GM19240 (cell line): Measurements from ENCODE around the gene SLC2A9.
"Not testable (repeated sequence)": the region's sequence is repeated elsewhere in the genome, so short reads cannot be mapped to it uniquely, and the experiment has no call there.

Source experiments
- DNase-seq: peaks from one replicate; pipeline ENCODE4 v3.0.0; 2011; ENCODE audit warnings: low spot score; ENCODE audit not compliant: insufficient read length

Gene SLC2A9

DNA sequence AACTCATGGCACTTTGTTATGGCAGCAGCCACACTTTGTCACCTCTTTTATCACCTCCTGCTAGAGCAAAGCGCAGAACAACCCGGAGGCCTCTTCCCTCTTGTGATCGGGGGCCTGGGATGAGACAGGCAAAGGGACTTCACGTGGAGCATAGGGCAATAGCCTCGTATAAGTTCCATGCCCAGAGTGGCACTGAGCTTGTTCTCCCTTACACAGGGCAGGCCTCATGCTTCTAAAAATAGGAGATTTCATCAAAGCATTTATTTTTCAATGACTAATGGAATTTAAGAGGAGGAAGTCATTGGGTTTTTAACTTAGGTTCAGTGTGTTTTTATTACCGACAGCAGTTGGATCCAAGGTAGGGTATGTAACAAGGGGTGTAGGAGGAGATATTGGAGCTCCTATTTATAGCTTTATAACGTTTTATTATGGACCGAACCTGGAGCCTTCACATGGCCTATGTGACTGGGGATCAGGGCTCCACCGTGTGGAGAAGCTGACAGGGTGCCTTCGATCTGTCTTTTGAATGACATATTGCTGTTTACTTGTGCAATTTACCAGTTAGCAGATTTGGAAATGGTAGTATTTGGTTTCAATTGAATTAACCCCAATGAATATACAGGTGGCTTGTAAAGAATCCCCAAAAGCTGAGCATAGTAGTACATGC, 93.8 kb downstream of the SLC2A9 start:
- no peak for DNase-seq

- no peak for DNase-seq
Observed at GRCh38 chr4:9926586-9926985, 94.7 kb downstream of the SLC2A9 start.

DNA sequence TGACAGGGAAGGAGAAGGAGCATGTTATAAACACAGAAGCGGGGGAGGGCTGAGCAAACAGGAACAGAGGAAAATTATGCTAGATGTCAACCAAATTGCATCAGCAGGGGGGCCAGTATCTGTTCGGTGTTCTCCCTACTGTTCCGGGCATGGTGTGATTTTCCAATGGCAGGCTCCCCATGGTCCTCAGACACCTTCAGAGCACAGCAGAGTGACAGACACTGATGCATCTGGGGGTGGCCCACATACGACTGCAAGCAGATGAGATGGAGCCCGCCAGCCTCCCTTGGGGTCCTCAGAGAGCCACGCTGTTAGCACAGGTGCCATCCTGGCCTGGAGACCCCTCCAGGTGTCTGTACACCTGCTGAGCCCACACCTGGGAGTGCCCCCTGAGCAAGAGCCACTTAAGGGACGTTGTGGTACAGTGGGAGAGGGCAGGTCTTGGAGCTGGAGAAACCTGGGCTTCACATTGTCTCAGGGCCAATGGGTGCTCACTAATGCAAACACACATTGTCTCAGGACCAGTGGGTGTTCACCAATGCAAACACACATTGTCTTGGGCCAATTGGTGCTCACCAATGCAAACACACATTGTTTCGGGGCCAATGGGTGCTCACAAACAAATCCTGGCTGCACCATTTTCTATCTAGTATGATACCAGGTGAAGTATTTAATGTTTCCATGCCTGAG, 95.4 kb downstream of the SLC2A9 start:
- DNase-seq: no peak

DNA sequence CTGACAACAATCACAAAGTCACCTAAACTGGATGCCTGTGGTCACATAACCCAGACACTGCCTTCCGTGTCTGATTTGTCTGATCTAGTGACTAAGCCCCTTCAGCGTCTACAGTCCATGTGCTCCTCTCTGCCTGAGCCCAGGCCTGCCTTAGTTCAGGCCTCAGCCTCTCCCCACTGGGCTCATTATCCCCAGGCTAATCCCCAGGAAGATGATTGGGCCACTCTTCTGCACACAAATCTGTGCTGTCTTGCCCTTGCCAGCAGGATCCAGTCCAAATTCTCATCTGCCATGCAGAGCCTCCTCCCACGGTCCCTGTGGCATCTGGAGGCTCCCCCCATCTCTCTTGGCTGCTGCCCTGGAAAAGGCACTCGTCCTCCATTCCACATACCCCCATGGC, 96.5 kb downstream of the SLC2A9 start:
- no peak for DNase-seq

- DNase-seq: no peak
Observed at GRCh38 chr4:9923195-9923812, 98.0 kb downstream of the SLC2A9 start.

GRCh38 chr4:9921326-9921725, 100.0 kb downstream of the SLC2A9 start:
- DNase-seq: no peak

DNA sequence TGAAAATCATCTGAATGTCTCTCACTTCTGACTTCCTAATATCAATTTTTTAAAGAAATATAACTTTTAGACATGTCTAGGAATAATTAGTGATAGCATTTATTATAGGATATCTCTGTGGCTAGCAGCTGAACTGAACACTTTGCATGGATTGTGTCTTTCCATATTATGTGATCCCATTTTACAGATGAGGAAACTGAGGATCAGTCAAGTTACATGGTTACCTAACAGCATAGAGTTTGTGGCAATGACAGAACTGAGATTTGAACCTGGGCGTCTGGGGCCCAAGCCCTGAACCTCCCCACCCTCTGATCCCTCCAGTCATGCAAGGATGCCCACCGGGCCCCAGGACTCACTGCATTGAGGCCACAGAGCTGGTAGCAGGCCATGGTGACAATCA, 101.3 kb downstream of the SLC2A9 start:
- no peak for DNase-seq

GRCh38 chr4:9919047-9919446, 102.2 kb downstream of the SLC2A9 start:
- no peak for DNase-seq

GRCh38 chr4:9918484-9918883, 102.8 kb downstream of the SLC2A9 start:
- DNase-seq: no peak

- DNase-seq: no peak
Observed at GRCh38 chr4:9916937-9917336, 104.4 kb downstream of the SLC2A9 start.

GRCh38 chr4:9916346-9916745, 105.0 kb downstream of the SLC2A9 start:
- no peak for DNase-seq

DNA sequence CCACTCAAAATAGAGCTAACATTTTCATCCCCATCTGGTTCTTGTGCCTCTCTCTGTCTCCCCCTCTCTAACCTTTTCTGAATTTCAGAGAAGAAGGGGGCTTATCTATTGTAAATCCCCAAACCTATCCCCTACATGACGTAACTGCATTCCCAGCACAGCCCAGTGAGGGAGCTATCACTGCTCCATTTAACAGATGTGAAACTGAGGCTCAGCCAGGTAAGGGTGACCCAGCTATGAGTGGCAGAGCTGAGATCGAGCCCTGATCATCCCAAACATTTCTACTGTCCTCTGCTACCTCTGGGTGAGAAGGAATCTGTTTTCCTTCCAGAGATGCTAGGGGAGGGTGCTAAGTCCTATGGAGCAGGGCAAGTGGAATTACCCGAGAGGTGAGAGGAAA, 107.5 kb downstream of the SLC2A9 start:
- no peak for DNase-seq

DNA sequence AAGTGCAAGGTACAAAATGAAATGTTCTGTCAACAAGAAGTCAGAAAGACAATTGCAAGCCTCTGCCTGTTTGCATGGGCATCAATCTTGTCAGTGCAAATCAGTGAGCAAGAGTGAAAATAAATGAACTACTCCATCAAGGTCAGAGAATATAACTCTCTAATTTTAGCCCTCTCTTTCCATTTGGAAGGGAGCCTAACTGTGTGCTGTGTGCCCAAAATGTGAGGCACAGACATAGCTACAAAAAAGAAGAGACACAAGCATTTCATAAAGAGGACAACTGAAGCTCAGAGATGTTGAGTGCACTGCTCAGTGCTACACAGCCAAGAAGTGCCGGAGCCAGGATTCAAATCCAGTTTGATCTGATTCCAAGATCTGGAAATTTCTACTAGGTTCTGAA, 114.3 kb downstream of the SLC2A9 start:
- no peak for DNase-seq

DNA sequence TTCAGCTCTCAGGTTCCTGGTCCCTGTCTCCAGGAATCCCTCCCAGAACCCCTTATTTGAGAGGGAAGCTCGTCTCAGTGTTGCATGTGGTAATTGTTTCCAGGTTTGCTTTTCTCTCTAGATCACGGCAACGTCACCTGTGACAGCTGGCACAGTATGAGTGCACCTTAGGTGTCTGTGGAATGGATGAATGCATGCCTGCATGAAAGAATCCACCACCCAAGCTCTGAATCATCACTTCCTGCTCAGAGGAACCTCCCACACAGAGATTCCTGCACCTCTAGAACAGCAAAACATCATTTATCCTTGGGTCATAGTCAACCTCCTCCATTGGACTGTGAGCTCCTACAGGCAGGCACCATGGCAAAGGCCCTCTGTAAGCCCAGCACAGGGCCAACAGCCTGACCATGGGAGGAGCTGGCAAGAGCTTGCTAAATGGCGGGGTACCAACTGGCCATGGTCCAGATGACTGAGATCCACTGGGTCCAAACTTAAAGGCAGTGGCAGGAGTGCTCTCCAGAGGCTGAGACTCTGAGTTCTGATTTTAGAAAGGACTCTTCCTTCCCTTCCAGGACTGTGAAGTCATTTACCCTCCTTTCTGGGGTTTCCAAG, 116.2 kb downstream of the SLC2A9 start:
- DNase-seq: no peak

DNA sequence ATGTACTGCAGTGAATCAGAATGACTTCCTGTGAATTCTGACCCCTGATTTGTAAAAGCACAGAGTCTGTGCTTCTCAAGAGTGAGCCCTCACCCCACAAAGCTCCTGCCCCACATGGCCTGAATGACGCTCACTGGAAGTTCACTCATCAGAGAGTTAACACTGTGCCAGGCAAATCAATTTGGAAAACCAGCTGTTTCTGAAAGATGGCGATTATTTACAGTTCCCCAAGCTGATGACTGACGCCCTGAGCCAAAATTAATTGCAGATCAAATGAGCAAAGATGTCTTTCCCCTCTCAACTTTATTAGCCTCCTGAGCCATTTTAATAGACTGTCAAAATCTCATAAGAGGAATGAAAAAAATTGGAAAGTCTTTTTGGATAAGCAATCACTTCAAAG, 118.0 kb downstream of the SLC2A9 start:
- DNase-seq: no peak

- DNase-seq: no peak
Observed at GRCh38 chr4:9901257-9901656, 120.0 kb downstream of the SLC2A9 start.

GRCh38 chr4:9900633-9901032, 120.7 kb downstream of the SLC2A9 start:
- not testable (repeated sequence) for DNase-seq

- DNase-seq: no peak
Observed at GRCh38 chr4:9899306-9900055, 121.8 kb downstream of the SLC2A9 start.

GRCh38 chr4:9898596-9899305, 122.5 kb downstream of the SLC2A9 start:
- no peak for DNase-seq

DNA sequence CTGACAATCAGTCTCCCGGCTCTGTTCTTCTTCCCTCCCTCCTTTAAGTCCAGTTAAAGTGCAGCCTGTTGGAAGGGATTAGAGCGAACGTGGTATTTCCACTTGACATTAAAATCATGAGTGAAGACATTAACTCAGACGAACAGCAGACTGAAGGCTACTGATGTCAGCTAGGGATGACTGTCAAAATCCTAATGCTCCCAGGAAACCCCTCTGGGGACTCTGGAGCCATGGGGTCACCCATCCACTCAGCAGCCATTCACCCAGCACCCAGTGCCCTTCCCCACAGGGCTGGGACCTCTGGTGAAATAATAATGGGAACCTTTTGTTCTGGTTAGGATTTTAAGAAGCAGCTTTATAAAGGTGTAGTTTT, 126.0 kb downstream of the SLC2A9 start:
- DNase-seq: no peak
